ENCODE data around the gene MCHR1. TPM values are rescaled to one million over a fixed set of nuclear protein-coding genes. Genes with fewer than 3 reads are reported as not detected.
A peak's percentile ranks its signal among the peaks of the same experiment; 100 is the strongest.

The MCHR1 gene
- total RNA-seq, 4 donors from 2014 or later = 0.64 to 2.1 (median 0.81) TPM; not detected in 1

- H3K4me3 ChIP-seq = no peak overlapping the region
- H3K4me1 ChIP-seq = peaks cover 15% of the 10 kb centered on the region
- no peak overlapping the region for H3K27ac ChIP-seq
- no peak for TF ChIP-seq POLR2A (IDR thresholded peaks at IDR 0.05)
- no peak for TF ChIP-seq POLR2AphosphoS5 (IDR thresholded peaks at IDR 0.05)
- TF ChIP-seq, protein P1, sequence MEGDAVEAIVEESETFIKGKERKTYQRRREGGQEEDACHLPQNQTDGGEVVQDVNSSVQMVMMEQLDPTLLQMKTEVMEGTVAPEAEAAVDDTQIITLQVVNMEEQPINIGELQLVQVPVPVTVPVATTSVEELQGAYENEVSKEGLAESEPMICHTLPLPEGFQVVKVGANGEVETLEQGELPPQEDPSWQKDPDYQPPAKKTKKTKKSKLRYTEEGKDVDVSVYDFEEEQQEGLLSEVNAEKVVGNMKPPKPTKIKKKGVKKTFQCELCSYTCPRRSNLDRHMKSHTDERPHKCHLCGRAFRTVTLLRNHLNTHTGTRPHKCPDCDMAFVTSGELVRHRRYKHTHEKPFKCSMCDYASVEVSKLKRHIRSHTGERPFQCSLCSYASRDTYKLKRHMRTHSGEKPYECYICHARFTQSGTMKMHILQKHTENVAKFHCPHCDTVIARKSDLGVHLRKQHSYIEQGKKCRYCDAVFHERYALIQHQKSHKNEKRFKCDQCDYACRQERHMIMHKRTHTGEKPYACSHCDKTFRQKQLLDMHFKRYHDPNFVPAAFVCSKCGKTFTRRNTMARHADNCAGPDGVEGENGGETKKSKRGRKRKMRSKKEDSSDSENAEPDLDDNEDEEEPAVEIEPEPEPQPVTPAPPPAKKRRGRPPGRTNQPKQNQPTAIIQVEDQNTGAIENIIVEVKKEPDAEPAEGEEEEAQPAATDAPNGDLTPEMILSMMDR (IDR thresholded peaks at IDR 0.05) = no peak
- H3K36me3 ChIP-seq = no peaks in the 10 kb centered on the region
- H3K27me3 ChIP-seq = no peaks in the 10 kb centered on the region
- 96% methylated on average over 6 of the region's 6 CpGs for WGBS
- no peak for DNase-seq (ENCODE audit: low spot score in 2 of 2)
- H3K9me3 ChIP-seq = no peaks in the 10 kb centered on the region
Observed at GRCh38 chr22:40641269-40641668, 38.0 kb upstream of the MCHR1 start.

GRCh38 chr22:40642316-40642715 lies 37.0 kb upstream of the MCHR1 start:
- Histone ChIP-seq H3K36me3 (no peaks in the 10 kb centered on the region), H3K4me1 (peaks cover 19% of the 10 kb centered on the region), H3K9me3 (no peaks in the 10 kb centered on the region), H3K27me3 (no peaks in the 10 kb centered on the region), H3K4me3 (no peak overlapping the region), H3K27ac (no peak overlapping the region)
- 94% methylated on average over 4 of the region's 4 CpGs for WGBS
- DNase-seq (ENCODE audit: low spot score in 2 of 2) = no peak
- TF ChIP-seq POLR2A (IDR thresholded peaks at IDR 0.05) (no peak), EP300 (IDR thresholded peaks at IDR 0.05) (no peak), POLR2AphosphoS5 (IDR thresholded peaks at IDR 0.05) (no peak)
- TF ChIP-seq, protein P1 (IDR thresholded peaks at IDR 0.05) = no peak

- H3K27me3 ChIP-seq = no peaks in the 10 kb centered on the region
- no peak overlapping the region for H3K4me3 ChIP-seq
- peaks cover 9% of the 10 kb centered on the region for H3K4me1 ChIP-seq
- no peaks in the 10 kb centered on the region for H3K9me3 ChIP-seq
- no peak for TF ChIP-seq EP300 (IDR thresholded peaks at IDR 0.05)
- TF ChIP-seq, protein P1 (IDR thresholded peaks at IDR 0.05) = no peak
- no peak for TF ChIP-seq POLR2A (IDR thresholded peaks at IDR 0.05)
- H3K36me3 ChIP-seq = no peaks in the 10 kb centered on the region
- 63% methylated on average over 4 of the region's 4 CpGs for WGBS
- peak in 1 of 2 donors; percentile 28 for DNase-seq (ENCODE audit: low spot score in 2 of 2)
- peak overlapping the region; percentile 71 for H3K27ac ChIP-seq
Observed at GRCh38 chr22:40645579-40646197, 33.6 kb upstream of the MCHR1 start.

GRCh38 chr22:40648386-40648785 lies 30.9 kb upstream of the MCHR1 start:
- H3K4me3 ChIP-seq = no peak overlapping the region

DNA sequence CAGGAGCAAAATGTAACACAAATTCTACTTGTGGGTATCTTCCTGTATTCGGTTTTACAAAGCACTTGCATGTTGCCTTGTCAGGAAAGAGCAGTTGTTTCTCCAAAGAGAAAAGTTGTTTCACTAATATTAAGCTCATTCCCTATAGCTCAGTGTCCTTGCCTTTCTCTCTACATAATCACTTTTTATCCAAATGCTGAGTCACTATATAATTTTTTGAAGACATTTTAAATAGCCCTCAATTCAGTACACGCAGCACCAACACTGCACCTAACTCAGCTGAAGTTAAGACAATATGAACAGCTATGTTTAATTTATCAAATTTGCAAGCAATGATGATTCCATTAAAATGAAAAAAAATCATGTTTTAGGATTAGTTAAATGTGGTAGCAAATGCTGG lies 28.2 kb upstream of the MCHR1 start:
- Histone ChIP-seq H3K9me3 (no peaks in the 10 kb centered on the region), H3K27ac (peak overlapping the region; percentile 99), H3K27me3 (no peaks in the 10 kb centered on the region), H3K36me3 (no peaks in the 10 kb centered on the region), H3K4me1 (peaks cover 44% of the 10 kb centered on the region), H3K4me3 (peak overlapping the region; percentile 63)
- no peak for TF ChIP-seq POLR2AphosphoS5 (IDR thresholded peaks at IDR 0.05)
- TF ChIP-seq, protein P1 (IDR thresholded peaks at IDR 0.05) = no peak
- no peak for TF ChIP-seq POLR2A (IDR thresholded peaks at IDR 0.05)
- no peak for TF ChIP-seq EP300 (IDR thresholded peaks at IDR 0.05)
- no peak for DNase-seq (ENCODE audit: low spot score in 2 of 2)
- 46% methylated on average over 2 of the region's 2 CpGs for WGBS

More at GRCh38 chr22:40648386-40648785, 30.9 kb upstream of the MCHR1 start:
- TF ChIP-seq POLR2A (IDR thresholded peaks at IDR 0.05) (no peak), EP300 (IDR thresholded peaks at IDR 0.05) (no peak)
- TF ChIP-seq, protein P1 (IDR thresholded peaks at IDR 0.05) = no peak
- H3K4me1 ChIP-seq = peaks cover 28% of the 10 kb centered on the region
- peak in 1 of 2 donors; percentile 66 for DNase-seq (ENCODE audit: low spot score in 2 of 2)
- 62% methylated on average over 10 of the region's 10 CpGs for WGBS
- no peaks in the 10 kb centered on the region for H3K36me3 ChIP-seq
- no peaks in the 10 kb centered on the region for H3K9me3 ChIP-seq
- no peaks in the 10 kb centered on the region for H3K27me3 ChIP-seq
- peak overlapping the region; percentile 25 for H3K27ac ChIP-seq

All from suprapubic skin (tissue), 4 donors.